GM18519 (cell line): ENCODE results near the gene NME4.
"Not testable (repeated sequence)": the region's sequence is repeated elsewhere in the genome, so short reads cannot be mapped to it uniquely, and the experiment has no call there.

Experiments used
- ATAC-seq: cut with Tn5 transposase; IDR thresholded peaks from one replicate; pipeline ENCODE4 v1.9.1; 2021; ENCODE audit warnings: mild to moderate bottlenecking, moderate library complexity; ENCODE audit not compliant: unreplicated experiment, low FRiP score

Gene NME4

GRCh38 chr16:397135-397661 lies at the start of gene NME4:
NME4 (plus strand) TSS chr16:397199; CDS start chr16:397223, 24 bp downstream.
- no peak for ATAC-seq

DNA sequence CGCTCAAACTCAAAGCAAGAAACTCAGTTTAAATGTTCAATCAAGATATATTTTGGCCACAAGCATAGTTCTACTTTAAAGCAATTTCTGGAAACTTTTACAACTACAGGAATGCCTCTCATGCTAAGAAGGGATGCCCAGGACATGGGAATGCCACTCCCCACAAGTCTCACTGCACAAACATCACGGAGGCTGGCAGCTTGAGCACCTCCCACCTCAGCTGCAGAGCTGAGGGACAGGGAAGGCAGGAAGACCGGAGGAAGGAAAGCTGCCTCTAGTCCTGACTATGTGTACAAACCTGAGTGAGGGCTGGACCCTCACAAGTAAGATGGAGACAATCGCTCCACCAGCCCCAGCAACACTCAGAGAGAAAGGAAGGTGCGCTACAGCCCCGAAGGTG lies 49.8 kb upstream of the NME4 start:
- no peak for ATAC-seq

DNA sequence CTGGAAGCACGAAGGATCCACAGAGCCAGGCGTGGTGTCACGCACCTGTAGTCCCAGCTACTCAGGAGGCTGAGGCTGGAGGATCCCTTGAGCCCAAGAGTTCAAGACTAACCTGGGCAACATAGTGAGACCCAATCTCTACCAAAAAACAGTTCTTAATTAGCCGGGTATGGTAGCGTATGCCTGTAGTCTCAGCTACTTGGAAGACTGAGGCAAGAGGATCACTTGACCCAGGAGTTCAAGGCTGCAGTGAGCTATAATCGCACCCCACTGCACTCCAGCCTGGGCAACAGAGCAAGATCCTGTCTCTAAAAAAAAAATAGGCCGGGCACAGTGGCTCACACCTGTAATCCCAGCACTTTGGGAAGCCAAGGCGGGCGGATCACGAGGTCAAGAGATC lies 48.5 kb upstream of the NME4 start:
- ATAC-seq: not testable (repeated sequence)

- no peak for ATAC-seq
Measured at GRCh38 chr16:349211-349610, 47.8 kb upstream of the NME4 start.

DNA sequence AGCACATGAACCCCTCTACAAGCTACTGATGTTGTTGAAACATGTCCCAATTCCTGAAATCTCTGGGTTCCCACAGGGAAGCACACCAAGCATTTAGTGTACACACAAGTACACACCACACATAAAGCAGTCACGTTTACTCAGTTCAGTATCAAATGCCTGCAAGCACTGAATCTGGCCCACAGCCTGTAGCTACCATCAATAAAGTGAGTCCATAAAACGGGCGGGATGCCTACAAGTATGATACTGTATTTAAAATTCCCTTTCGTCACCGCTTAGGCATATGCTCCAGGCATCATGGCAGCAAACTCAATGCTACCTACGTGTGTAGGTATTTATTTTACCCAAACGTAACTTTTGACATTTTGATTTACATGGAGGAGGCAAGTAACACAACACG lies 46.8 kb upstream of the NME4 start:
- ATAC-seq: no peak

- peak; percentile 15 for ATAC-seq
Measured at GRCh38 chr16:351804-352520, 45.0 kb upstream of the NME4 start.

DNA sequence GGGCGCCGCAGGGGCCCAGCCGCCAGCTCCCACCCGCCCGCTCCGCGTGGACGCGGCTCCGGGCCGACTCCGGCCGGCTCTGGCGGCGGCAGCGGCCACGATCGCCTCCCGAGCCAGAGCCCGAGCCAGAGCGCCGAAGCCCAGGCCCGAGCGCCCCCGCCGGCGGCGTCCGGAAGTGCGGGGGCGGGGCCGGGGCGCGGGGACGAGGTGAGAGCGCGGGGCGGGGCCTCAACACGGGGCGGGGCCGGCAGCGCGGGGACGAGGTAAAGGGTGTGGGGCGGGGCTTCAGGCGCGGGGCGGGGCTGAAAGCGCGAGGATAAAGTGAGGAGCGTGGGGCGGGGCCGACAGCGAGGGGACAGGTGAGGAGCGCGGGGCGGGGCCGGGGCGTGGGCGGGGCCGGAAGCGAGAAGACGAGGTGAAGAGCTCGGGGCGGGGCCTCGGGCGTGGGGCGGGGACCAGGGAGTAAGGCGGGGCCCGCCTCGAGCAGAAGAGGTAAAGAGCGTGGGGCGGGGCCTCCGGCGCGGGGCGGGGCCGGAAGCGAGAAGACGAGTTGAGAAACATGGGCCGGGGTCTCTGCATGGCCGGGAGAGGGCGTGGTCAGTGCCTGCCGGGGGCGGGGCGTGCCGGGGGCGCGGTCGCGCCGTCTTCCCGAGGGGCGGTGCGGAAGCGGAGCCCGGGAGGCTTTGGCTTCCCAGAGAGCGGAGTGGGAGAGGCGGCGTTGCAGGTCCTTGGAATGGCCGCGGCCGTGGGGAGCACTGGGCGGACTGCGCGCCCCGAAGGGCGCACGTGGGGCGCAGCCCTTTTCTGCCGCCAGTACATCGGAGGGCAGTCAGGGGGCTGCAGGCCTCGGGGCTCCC lies 44.2 kb upstream of the NME4 start, which contains the start of gene AXIN1:
Gene AXIN1, minus strand, starts transcription at position 177 of the 857 bp plus-strand sequence. CDS start 5,698 bp downstream, outside the sequence.
- ATAC-seq: peak; percentile 36

DNA sequence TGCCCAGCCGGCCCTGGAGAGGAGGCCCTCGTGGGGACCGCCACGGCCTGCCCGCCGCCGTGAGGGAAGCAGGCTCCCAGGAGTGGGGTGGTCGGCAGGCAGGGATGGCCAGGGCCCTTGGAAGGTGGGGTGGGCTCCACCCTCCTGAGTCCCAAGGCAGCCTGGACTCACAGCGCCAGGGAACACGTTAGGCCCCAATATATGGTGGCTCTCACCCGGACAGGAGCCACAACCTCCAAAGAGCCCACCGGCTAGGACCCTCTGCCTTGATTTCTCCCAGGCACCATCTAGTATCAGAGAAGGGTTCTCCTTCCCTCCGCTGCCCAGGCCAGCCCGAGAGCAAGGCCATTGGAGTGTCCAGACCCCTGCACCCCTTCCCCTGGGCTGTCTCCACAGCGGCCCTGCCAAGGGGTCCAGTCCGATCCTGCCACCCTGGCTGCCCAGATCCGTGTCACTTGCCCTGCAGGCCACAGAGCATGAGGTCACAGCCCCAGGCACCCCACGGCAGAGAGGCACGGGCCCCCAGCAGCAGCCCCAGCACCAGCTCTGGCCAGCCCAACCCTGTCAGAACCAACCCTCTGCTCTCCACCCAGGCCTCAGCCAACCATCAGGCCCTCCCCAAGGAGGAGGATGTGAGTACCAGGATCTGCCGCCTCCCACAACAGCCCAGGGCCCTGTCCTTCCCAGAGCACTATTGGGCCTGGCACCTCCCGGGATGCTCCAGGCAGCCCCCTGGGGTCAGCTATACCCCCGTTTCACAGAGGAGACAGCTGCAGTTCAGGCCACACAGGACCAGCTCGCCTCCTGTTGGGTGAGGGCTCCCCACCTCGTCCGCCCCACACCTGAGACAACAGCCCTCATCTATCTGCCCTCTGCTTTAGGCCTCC lies 43.4 kb upstream of the NME4 start:
- ATAC-seq: no peak

GRCh38 chr16:354291-354881 lies 42.6 kb upstream of the NME4 start:
- ATAC-seq: no peak

- no peak for ATAC-seq
Measured at GRCh38 chr16:354971-355461, 42.0 kb upstream of the NME4 start.

GRCh38 chr16:356741-357140 lies 40.3 kb upstream of the NME4 start:
- ATAC-seq: no peak

DNA sequence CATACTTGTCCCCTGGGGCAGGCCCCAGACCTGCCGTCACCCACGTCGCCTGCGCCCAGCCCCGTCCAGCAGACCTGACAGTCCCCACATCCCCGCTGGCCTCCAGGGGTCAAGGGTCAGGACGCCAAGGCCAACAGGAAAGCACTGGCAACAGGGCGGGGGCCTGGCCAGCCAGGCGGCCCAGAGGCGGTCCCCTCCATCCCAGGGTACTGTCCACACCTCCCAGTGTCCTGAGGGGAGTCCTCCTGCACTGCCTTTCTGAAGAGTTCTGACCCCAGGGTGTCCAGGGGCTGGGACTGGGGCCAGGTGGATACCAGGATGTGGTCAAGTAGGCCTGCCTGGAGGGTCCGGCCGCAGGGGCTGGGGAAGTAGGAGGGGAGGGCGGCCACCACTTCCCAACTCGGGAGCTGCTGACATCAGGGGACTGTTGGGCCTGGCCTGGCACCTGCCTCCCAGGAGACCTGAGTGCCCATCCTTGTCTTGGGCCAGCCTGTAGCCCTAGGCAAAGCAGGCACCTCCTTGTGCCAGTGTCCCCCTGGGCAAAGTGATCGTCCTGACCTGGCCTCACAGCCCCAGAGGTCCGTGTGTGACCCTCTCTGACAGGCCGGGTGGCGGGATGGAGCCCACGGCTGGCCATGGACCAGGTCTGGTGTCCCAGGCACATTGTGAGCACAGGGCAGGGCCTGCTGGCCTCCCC lies 37.8 kb upstream of the NME4 start:
- no peak for ATAC-seq

DNA sequence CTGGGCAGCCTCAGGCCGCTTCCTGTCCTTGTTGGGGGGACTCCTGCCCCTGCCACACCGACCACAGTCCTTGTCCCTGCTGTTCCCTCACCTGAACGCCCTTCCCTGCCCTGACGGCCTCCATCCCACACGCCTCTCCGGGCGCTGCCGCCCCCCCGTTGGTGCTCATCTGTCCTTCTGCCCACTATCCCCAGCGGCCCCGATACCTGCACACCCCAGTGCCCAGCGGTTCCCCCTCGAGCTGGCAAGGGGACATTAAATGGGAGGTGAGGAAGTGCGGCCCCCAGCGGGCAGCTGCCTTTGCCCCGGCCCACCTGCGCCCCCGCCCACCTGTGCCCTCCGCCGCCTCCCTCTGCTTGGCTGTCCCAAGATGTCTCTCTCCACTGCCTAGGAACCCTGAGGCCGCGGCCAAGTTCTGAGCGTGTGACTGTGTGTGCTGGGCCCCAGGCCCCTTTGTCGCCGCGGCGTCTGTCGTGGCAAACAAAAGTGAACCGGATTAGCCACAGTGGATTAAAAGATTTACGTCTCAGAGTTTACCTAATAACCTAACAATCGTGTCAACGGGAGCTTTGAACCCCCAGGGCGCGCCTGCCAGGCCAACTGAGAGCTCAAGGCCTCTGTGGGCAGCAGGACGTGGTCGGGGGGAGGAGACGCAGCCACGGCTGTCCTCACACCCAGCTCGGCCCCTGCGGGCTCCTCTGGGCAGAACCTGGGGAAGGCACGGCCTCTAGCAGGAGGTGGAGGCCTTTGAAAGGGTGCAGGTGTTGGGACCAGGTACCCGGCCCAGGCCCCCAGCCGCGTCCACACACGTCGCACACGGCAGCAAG lies 36.9 kb upstream of the NME4 start:
- no peak for ATAC-seq

- ATAC-seq: no peak
Measured at GRCh38 chr16:360698-361336, 36.2 kb upstream of the NME4 start.

DNA sequence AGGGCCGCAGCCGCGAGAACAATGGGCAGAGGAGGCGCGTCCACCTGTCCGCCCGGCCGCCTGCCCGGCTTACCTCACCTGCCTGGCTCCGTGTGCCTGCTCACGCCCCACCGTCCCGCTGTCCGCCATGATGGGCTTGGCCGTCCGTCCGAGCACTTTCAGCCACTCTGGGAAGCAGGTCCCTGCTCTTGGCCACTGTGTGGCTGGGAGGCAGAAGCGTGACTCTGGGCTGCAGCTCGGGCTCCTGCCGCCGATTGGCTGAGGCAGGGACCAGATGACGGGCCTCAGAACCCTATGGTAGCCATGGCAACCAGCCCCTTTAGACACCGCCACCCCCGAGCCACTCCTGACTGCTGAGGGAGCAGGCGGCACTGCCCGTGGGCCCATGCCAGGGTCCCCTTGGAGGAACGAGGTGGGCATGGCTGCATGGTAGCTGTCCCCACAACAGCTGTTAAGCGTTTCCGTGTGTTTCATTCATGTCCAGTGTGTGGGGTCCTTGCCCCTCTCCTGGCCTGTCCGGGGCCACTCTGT lies 35.6 kb upstream of the NME4 start:
- ATAC-seq: no peak

GRCh38 chr16:361872-362701 lies 34.9 kb upstream of the NME4 start:
- ATAC-seq: no peak

DNA sequence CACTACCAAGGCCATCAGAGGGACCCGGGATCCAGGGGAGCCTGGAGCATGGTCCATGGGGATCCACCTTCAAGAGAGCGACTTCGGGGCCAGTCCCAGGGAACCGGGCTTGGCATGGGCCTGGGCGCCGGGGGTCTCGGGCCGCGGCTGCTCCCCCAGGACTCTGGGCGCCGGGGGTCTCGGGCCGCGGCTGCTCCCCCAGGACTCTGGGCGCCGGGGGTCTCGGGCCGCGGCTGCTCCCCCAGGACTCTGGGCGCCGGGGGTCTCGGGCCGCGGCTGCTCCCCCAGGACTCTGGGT lies 34.3 kb upstream of the NME4 start:
- ATAC-seq: not testable (repeated sequence)
